ENCODE results near the gene C6orf163.
"Not testable (repeated sequence)": the region's sequence is repeated elsewhere in the genome, so short reads cannot be mapped to it uniquely, and the experiment has no call there.

Gene C6orf163

DNA sequence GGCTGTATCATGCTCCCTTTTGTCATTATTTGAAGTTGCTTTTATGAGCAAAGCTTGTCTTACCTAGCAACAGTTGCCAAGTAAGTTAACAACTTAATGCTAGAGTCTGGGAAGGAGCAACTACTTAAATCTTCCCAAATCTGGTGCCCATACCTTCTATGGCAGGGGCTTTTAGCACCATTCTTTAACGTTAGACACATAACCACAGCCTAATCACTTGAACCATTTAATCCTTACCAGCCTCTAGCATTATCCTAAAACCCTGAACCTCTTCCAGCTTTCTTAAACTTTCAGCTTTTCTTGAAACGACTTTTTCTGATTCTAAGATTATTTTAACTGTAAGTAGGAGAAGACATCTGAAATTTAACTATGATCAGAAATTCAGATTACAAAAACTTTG, at the start of gene C6orf163:
Gene C6orf163 (plus strand): TSS at position 83 of the 400 bp plus-strand sequence. CDS start 287 bp downstream, at position 370.
- no peak for DNase-seq (ENCODE audit: low read depth, low spot score)

DNA sequence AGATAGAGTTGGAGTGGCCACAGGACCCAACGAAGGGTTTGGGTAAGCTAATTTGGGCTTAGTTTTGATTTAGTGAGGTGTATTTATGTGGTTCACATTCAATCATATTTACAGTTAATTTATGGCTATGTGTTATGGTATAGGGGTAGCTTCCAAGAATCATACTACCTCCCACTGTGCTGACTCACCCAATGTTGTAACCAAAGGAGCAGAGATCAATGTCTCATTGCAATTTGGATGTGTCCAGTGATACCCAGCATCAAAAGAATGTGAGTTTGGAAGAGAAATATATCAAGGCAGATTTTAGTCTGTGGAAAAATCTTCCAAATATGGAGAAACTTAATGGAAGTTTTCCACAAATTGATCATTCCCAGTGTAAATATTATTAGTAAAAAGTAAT, 47.5 kb upstream of the C6orf163 start:
- no peak for DNase-seq (ENCODE audit: low read depth, low spot score)

DNA sequence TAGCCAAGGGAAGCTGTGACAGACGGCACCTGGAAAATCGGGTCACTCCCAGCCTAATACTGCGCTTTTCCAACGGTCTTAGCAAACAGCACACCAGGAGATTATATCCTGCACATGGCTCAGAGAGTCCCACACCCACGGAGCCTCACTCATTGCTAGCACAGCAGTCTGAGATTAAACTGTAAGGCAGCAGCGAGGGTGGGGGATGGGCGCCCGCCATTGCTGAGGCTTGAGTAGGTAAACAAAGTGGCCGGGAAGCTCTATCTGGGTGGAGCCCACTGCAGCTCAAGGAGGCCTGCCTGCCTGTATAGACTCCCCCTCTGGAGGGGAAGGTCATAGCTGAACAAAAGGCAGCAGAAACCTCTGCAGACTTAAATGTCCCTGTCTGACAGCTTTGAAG, 43.3 kb upstream of the C6orf163 start:
- DNase-seq (ENCODE audit: low read depth, low spot score): not testable (repeated sequence)

DNA sequence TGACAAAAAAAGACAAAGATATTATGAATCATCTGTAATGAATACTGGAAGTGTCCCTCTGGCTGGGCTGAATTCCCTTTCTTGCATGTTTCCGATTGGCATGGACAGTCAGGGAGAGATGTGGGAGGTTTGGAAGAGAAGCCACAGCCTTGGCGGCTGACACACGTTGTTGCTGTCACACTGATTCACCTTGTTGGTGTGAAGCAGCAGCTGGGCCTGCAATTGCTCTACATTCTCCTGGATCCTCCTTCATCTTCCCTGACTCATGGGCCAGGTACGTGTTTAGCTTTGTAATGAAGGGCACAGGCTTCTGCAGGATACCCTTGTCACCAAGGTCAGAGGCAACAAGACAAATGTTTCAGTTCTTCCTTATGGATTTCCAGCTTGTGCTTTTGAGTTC, 35.6 kb upstream of the C6orf163 start:
- no peak for DNase-seq (ENCODE audit: low read depth, low spot score)

DNA sequence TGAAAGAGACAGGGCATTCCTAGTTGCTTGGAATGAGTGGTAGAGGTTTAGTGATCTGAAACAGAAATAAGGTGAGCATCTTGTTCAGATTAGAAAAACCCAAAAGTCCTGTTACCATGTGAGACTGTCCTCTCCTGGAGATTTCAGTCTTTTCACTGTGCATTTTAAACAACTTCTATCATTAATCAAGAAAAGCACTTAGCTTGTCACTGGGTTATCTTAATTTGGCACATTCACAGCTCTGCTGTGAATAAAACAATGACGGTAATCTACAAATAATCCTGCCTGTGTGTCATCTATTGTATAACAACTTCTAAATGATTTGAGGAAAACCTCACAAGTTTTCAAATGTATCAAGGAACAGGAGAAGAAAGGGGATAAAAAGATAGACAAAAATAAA, 31.8 kb upstream of the C6orf163 start:
- no peak for DNase-seq (ENCODE audit: low read depth, low spot score)

DNA sequence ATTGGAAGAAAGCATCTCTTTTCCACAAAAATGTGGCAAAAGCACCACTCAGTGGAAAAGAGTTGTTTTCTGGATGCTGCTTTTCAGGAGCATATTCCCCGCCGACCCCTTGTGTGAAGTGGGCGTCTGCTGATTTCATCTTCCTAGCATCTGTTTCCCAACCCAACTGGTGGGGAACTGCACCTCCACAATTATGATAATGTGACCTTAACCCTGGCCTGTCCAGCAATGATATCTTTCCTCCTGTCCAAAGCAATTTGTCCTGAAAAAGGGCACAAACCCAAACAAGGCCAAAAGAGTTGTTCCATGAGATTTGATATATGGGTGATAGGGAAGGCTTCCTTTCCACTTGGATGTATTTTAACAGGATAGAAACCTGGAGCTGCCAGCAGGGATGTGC, 29.5 kb upstream of the C6orf163 start:
- no peak for DNase-seq (ENCODE audit: low read depth, low spot score)

DNA sequence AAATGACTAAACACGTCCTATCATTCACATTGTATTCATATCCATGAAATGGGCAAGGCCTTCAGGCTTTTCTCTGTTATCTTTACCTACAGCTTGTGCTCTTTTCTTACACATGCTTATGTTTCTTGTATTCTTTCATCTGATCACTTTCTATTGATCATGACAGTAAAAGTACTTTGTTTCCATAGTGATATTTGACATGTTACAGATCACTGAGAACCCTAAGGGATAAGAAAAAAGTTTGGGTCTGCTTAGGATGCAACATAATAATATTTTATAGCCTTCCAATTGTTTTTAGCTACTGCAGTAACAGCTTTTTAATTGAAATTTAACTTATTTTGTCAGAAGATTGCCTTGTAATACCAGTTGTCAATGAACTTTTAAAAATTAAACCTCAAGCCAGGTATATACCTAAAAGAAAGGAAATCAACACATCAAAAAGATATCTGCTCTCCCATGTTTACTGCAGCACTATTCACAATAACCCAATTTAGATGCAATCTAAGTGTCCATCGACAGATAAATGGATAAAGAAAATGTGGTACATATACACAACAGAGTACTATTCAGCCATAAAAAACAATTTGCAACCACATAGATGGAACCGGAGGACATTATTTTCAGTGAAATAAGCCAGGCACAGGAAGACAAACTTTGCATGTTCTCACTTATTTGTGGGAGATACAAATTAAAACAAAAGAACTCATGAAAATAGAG, 25.2 kb upstream of the C6orf163 start:
- DNase-seq (ENCODE audit: low read depth, low spot score): no peak

DNA sequence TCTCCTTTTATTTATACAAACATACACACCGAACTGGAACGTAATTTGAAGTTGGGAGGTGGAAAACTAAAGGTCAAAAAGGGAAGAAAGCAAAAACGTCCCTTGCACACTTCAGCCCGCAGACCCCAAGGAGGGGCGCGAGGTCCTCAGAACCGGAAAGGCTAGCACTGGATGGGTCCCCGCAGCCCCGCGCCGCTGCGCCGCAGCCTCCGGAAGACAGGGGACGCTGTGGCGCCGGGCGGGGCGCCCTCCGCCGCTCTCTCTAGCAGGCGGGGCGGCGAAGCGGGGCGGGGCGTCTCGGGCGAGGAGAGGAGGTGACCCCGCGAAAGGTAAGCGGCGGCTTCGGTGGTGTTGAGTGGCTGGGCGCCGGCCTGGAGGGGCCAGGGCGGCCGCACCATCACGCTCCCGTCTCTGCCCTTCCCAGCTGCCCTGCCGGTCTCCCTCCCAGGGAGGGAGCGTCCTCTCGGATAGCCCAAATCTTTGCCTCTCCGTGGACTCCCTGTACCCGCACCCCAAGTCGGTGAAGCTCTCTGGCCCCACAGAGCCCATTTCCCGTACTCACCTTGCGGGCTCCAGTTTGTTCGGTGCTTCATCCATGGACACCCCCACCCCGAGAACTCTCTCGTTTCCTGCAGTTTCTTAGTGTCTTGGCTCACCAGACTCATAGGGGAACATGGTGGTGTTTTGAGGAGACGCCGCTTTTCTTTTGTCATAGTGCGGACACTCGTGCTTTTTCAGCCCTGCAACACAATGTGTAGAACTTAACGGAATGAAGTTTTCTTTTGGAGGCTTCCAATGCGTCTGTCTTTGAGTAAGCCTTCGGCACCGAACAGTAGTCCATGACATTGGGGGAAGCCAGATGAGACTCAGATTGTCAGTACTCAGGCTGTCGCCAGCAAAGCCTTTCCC, 22.1 kb upstream of the C6orf163 start, which contains the start of gene SMIM8:
Gene SMIM8 (plus strand): TSS at position 285 of the 909 bp plus-strand sequence. CDS start 14,444 bp downstream, outside the sequence.
- DNase-seq (ENCODE audit: low read depth, low spot score): peak; percentile 77

DNA sequence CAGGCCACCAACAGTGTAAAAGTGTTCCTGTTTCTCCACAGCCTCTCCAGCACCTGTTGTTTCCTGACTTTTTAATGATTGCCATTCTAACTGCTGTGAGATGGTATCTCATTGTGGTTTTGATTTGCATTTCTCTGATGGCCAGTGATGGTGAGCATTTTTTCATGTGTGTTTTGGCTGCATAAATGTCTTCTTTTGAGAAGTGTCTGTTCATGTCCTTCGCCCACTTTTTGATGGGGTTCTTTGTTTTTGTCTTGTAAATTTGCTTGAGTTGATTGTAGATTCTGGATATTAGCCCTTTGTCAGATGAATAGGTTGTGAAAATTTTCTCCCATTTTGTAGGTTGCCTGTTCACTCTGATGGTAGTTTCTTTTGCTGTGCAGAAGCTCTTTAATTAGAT, 20.7 kb upstream of the C6orf163 start:
- DNase-seq (ENCODE audit: low read depth, low spot score): not testable (repeated sequence)

DNA sequence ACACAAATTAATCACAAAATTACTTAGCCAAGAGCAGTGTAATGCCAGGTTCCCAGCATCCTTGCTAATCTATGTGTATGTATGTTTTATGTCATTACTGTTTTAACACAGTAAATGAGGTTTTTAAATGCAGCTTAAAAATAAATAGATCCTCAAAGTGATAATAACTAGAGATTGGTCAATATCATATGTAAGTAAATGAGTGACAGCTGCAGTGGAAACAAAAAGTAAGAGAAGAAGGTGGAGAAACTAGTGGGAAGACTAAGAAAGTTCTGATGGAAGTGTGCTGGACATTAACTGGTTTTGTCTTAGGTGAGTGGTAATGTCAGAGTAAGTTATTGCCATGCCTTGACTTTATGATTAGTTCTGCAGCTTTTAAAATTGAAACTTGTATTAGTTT, 13.7 kb upstream of the C6orf163 start:
- no peak for DNase-seq (ENCODE audit: low read depth, low spot score)

DNA sequence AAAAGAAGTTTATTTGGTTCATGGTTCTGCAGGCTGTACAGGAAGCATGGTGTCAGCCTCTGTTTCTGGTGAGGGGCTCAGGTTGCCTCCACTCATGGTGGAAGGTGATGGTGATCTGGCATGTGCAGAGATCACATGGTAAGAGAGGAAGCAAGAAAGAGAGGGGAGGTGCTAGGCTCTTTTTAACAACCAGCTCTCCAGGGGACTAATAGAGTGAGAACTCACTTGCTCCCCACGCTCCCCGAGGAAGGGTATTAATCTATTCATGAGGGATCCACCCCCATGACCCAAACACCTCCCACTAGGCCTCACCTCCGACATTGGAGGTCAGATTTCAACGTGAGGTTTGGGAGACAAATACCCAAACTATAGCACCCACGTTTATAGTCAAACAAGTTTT, 11.6 kb upstream of the C6orf163 start:
- DNase-seq (ENCODE audit: low read depth, low spot score): no peak

DNA sequence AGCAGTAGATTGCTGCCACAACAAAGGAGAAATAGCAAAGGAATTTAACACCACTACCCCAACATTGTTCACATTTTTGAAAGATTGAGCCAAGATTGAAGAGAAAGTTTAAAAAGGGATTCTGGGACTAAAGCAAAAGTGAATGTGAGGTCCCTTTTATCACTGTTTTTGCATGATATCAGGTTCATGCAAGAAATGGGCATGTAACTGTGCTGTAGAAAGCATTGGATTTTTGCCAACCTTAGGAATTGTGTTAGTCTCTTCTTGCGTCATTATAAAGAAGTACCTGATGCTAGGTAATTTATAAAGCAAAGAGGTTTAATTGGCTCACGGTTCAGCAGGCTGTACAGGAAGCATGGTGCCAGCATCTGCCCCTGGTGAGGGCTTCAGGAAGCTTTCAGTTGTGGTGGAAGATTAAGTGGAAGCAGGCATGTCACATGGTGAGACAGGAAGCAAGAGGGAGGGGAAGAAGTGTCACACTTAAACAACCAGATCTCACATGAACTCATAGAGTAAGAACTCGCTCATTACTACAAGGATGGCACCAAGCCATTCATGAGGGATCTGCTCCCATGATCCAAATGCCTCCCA, 10.9 kb upstream of the C6orf163 start:
- no peak for DNase-seq (ENCODE audit: low read depth, low spot score)

DNA sequence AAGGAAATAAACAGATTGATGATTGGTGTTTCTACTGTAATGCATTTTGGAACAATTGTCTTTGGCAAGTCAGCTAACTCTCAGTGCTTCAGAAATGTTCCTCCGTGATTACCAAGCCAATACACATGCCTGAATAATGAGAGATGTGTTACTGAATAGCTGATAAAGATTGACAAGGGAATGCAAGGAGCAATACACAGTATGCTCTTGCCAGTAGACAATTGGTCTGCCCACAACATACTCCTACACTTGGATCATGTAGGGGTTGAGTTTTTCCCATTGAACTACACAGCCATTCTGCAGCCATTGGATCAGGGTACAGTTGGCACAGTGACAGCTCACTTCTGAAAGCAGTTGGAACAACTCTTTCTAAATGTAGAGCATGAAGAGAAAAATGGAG, 9.9 kb upstream of the C6orf163 start:
- DNase-seq (ENCODE audit: low read depth, low spot score): no peak

DNA sequence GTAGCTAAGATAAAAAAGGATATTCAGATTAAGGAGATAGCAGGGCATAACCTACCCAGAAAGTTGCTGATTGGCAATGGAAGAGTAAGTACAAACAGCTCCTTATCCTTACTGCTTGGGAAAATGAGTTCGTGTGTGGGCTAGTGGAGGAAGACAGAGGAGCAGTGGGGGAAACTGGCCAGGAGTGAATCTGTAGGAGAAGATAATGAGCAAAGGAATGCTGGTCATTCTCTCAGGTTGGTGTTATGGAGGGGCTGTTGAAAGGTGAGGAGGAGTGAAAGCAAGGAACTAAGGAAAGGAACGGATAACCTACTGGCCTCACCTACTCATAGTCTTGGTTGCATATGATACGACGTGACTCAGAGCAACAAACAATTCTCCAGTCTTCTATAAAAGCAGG, 8.2 kb upstream of the C6orf163 start:
- DNase-seq (ENCODE audit: low read depth, low spot score): no peak

DNA sequence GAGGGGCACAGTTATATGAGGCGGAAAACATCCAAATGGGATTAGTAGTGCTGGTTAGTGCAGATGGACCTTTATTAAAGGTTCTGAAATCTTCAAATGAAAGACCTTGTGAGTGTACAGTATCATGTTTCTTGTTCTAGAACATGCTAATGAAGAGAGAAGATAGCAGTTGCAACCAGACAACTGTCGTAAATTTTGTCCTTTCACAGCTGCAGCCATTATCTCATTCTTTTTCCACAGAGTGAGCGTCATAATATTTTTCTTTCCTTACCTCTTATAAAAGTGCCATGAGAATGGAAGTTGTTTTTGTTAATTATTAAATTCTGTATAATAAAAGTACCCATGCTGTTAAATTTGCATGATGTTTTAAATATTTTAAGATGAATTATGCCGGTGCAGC, 4.4 kb upstream of the C6orf163 start:
- DNase-seq (ENCODE audit: low read depth, low spot score): no peak

DNA sequence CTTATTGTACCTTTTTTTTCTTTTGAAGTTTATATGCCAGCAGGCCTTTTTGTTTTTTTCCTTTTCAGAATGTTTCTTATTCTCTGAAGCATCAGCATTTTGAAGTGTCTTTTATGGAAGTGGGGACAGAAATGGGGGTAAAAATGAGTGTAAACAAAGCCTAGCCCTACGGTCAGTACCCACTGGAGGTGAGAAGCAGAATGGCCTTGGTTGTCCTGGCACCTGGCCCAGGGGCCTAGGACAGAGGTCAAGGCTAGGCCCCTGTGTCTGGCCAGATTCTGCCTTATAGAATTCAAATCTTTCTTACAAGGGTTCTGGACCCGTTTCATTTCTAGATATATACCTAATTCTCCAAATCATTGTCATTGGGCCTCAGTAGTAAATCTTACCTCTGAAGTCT, 3.5 kb upstream of the C6orf163 start:
- DNase-seq (ENCODE audit: low read depth, low spot score): no peak

DNA sequence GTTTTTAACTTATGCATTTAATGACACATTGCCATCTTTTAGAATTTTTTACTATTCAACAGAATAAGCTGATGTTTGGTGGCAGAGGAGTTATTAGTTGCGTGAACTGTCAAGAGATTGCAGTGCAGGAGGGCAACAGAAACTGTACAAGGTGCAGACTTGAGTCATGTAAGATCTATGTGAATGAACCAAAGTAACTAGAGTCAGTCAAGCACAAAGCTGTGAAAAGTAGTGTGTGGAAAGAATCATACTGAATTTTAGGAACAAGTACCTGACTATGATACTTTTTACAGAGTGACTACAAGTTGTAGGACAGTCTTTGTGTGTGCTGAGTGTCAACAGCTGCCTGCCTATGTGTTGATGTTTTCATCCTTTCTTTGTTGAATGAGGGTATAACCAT, 2.7 kb upstream of the C6orf163 start:
- no peak for DNase-seq (ENCODE audit: low read depth, low spot score)

DNA sequence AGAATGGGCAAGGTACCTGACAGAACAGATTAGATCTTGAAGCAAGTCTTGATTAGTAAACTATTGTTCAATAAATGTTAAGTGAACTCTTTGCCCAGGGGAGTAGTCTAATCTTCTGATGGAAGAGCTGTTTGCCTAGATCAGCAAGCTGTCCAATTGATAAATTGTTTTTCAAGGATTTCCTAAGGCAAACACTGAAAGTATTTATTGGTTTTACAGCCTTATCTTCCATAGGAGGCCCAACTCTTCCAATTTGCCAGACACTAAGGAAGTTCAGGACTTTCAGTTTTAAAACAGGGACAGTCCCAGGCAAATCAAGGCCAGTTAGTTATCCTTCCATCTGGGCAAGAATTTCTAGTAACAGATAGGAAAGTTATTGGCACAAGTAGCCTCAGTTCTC, 1.8 kb upstream of the C6orf163 start:
- no peak for DNase-seq (ENCODE audit: low read depth, low spot score)

DNA sequence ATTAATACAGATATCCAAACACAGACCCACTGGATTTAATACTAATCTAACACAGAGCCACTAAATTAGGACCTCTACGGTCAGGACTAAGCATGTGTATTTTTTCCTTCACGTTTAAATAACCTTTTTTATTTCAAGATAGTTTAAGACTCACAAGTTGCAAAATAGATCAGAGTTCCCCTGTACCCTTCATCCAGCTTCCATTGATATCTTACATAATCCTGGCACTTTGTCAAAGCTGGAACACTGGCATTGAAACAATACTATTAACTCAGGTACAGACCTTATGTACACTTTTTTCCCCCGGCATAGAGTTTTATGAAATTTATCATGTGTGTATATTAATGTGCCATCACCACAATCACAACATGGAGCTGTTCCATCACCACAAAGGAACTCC, 2.1 kb downstream of the C6orf163 start:
- no peak for DNase-seq (ENCODE audit: low read depth, low spot score)

DNA sequence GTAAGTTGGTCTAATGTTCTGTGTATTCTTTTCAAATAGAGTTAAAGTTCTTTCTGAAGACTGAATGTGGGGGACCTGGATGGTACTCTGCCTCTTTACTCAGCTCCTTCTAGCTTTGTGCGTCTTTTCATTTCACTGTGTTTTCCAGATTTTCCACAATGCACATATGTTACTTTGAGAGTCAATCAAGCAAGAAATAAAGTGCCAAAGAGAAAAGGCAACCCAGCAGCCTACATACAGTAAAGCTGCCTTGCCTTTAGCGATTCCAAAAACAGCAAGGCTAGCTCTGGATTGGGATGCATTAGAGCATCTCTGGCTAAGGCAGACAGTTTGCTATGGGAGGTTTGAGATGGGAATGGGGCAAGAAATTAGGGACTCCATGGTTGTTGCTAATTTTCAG, 5.3 kb downstream of the C6orf163 start:
- DNase-seq (ENCODE audit: low read depth, low spot score): no peak

DNA sequence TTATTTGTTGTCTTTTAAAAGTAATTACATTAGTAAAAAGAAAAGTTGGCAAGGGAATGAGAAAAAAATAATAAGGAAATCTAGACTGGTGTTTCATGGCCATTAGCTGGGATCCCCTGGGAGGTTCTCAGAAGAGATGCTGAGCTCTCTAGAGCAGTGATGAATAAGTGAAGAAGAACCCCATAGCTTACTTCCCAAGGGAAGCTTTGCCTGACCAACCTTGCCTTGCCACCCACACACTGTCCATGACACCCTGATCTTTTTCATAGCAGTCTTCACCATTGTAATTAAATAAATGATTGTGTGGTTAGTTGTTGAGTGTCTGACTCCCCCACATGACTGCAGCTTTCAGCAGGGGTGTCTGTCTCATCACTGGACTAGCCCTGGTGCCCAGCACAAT, 5.9 kb downstream of the C6orf163 start:
- DNase-seq (ENCODE audit: low read depth, low spot score): no peak

DNA sequence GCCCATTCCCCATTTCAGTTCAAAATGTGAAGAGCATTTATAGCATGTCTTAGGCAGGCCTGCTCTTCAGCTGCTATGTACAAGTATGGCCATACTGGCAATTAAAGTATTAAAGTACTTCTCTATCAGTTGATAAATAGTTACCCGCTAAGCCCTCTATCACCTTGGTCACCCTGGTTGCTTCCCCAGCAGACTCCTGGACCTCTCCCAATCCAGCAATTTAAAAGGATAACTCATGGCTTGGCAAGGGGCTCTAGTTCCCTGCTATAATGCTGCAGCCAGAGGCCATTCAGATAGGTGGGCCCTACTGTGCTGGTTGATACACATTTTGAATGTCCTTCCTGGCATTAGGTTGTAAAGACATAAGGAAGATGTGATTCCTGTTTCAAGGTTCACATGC, 7.0 kb downstream of the C6orf163 start:
- DNase-seq (ENCODE audit: low read depth, low spot score): no peak

Measured in activated naive CD8-positive, alpha-beta T cell treated with anti-CD3 and anti-CD28 coated beads, Interleukin-2, amount 50 U/mL, for 16 hours (primary cell).